ENCODE data around the gene PRAC1.

The PRAC1 gene

GRCh38 chr17:48752399-48753288, 30.3 kb upstream of the PRAC1 start:
- H3K4me2 ChIP-seq (ENCODE audit: insufficient read depth, low read length, poor library complexity, severe bottlenecking) = no peak overlapping the region
- no peak overlapping the region for H3K9ac ChIP-seq (ENCODE audit: low read depth, low read length, poor library complexity)
- no peak overlapping the region for H3K14ac ChIP-seq (ENCODE audit: low read length)
- peaks cover 2 to 7% of the 10 kb centered on the region in 2 donors for H3K9me3 ChIP-seq (replicated peaks in 1 of 2; ENCODE audit: control insufficient read depth in 2 of 2, insufficient read depth in 1 of 2, low read depth in 1 of 2, low read length in 2 of 2)
- no peak overlapping the region for H3K27ac ChIP-seq (replicated peaks; ENCODE audit: low read length)
- no peaks in the 10 kb centered on the region for H3K4me1 ChIP-seq (ENCODE audit: control insufficient read depth in 2 of 2, insufficient read depth in 1 of 2, low read depth in 1 of 2, low read length in 2 of 2)
- no peak overlapping the region for H4K8ac ChIP-seq (ENCODE audit: low read depth, low read length)
- no peak overlapping the region for H2BK5ac ChIP-seq (ENCODE audit: low read length)
- H3K4ac ChIP-seq (ENCODE audit: low read length) = no peak overlapping the region
- H3K4me3 ChIP-seq (ENCODE audit: low read length in 2 of 2) = no peak overlapping the region
- no peak overlapping the region for H2BK120ac ChIP-seq (ENCODE audit: low read depth, low read length)
- no peak overlapping the region for H2BK15ac ChIP-seq (ENCODE audit: low read length)
- H2BK12ac ChIP-seq (ENCODE audit: low read length) = no peak overlapping the region
- peak overlapping the region; percentile 13 for H2AFZ ChIP-seq (ENCODE audit: low read length)
- H3K79me1 ChIP-seq (ENCODE audit: low read depth, low read length) = no peaks in the 10 kb centered on the region
- H4K91ac ChIP-seq (ENCODE audit: low read depth, low read length, poor library complexity) = no peak overlapping the region
- DNase-seq (ENCODE audit: low spot score) = no peak
- H2AK5ac ChIP-seq (ENCODE audit: low read depth, low read length) = no peak overlapping the region
- H3K18ac ChIP-seq (ENCODE audit: low read length) = no peak overlapping the region
- no CpG with 5 or more reads among the region's 43 CpGs for WGBS, 2 donors (ENCODE audit: extremely low coverage in 2 of 2, insufficient read length in 2 of 2, insufficient replicate concordance in 1 of 2)
- no peak overlapping the region for H3K23ac ChIP-seq (ENCODE audit: low read depth, low read length, poor library complexity)
- peaks cover 47 to 98% (median 91%) of the 10 kb centered on the region in 3 experiments for H3K27me3 ChIP-seq (ENCODE audit: control insufficient read depth in 3 of 3, insufficient read depth in 3 of 3, low read depth in 1 of 3, low read length in 3 of 3)
- H3K36me3 ChIP-seq (replicated peaks in 1 of 2; ENCODE audit: control insufficient read depth in 2 of 2, insufficient read depth in 2 of 2, low read length in 2 of 2) = no peaks in the 10 kb centered on the region

GRCh38 chr17:48751733-48752398, 29.5 kb upstream of the PRAC1 start:
- no peak overlapping the region for H3K14ac ChIP-seq (ENCODE audit: low read length)
- no peaks in the 10 kb centered on the region for H3K4me1 ChIP-seq (ENCODE audit: control insufficient read depth in 2 of 2, insufficient read depth in 1 of 2, low read depth in 1 of 2, low read length in 2 of 2)

GRCh38 chr17:48751172-48751571, 28.9 kb upstream of the PRAC1 start:
- Histone ChIP-seq H3K14ac (ENCODE audit: low read length) (no peak overlapping the region), H2BK15ac (ENCODE audit: low read length) (no peak overlapping the region), H3K9ac (ENCODE audit: low read depth, low read length, poor library complexity) (no peak overlapping the region), H3K23ac (ENCODE audit: low read depth, low read length, poor library complexity) (no peak overlapping the region), H2BK12ac (ENCODE audit: low read length) (no peak overlapping the region), H2AFZ (ENCODE audit: low read length) (no peak overlapping the region), H3K9me3 (replicated peaks in 1 of 2; ENCODE audit: control insufficient read depth in 2 of 2, insufficient read depth in 1 of 2, low read depth in 1 of 2, low read length in 2 of 2) (peaks cover 2 to 7% of the 10 kb centered on the region in 2 donors), H2AK5ac (ENCODE audit: low read depth, low read length) (no peak overlapping the region), H2BK5ac (ENCODE audit: low read length) (no peak overlapping the region), H3K27me3 (ENCODE audit: control insufficient read depth in 3 of 3, insufficient read depth in 3 of 3, low read depth in 1 of 3, low read length in 3 of 3) (peaks cover 58 to 100% (median 92%) of the 10 kb centered on the region in 3 experiments), H3K36me3 (replicated peaks in 1 of 2; ENCODE audit: control insufficient read depth in 2 of 2, insufficient read depth in 2 of 2, low read length in 2 of 2) (no peaks in the 10 kb centered on the region), H3K18ac (ENCODE audit: low read length) (no peak overlapping the region), H3K4me2 (ENCODE audit: insufficient read depth, low read length, poor library complexity, severe bottlenecking) (no peak overlapping the region), H2BK120ac (ENCODE audit: low read depth, low read length) (no peak overlapping the region), H4K8ac (ENCODE audit: low read depth, low read length) (no peak overlapping the region), H3K27ac (replicated peaks; ENCODE audit: low read length) (no peak overlapping the region), H3K4me1 (ENCODE audit: control insufficient read depth in 2 of 2, insufficient read depth in 1 of 2, low read depth in 1 of 2, low read length in 2 of 2) (no peaks in the 10 kb centered on the region), H4K91ac (ENCODE audit: low read depth, low read length, poor library complexity) (no peak overlapping the region), H3K4me3 (ENCODE audit: low read length in 2 of 2) (no peak overlapping the region), H3K79me1 (ENCODE audit: low read depth, low read length) (no peaks in the 10 kb centered on the region), H3K4ac (ENCODE audit: low read length) (no peak overlapping the region)
- no CpG with 5 or more reads among the region's 3 CpGs for WGBS, 2 donors (ENCODE audit: extremely low coverage in 2 of 2, insufficient read length in 2 of 2, insufficient replicate concordance in 1 of 2)
- DNase-seq (ENCODE audit: low spot score) = no peak

More at GRCh38 chr17:48751733-48752398, 29.5 kb upstream of the PRAC1 start:
- no peak for DNase-seq (ENCODE audit: low spot score)
- Histone ChIP-seq H3K36me3 (replicated peaks in 1 of 2; ENCODE audit: control insufficient read depth in 2 of 2, insufficient read depth in 2 of 2, low read length in 2 of 2) (no peaks in the 10 kb centered on the region), H2AFZ (ENCODE audit: low read length) (no peak overlapping the region), H3K4ac (ENCODE audit: low read length) (no peak overlapping the region), H3K27me3 (ENCODE audit: control insufficient read depth in 3 of 3, insufficient read depth in 3 of 3, low read depth in 1 of 3, low read length in 3 of 3) (peaks cover 55 to 98% (median 91%) of the 10 kb centered on the region in 3 experiments), H3K9me3 (replicated peaks in 1 of 2; ENCODE audit: control insufficient read depth in 2 of 2, insufficient read depth in 1 of 2, low read depth in 1 of 2, low read length in 2 of 2) (peaks cover 2 to 7% of the 10 kb centered on the region in 2 donors), H3K23ac (ENCODE audit: low read depth, low read length, poor library complexity) (no peak overlapping the region), H4K8ac (ENCODE audit: low read depth, low read length) (no peak overlapping the region), H3K4me3 (ENCODE audit: low read length in 2 of 2) (peak overlapping the region in 1 of 2 donors; percentile 5), H3K27ac (replicated peaks; ENCODE audit: low read length) (no peak overlapping the region), H2BK120ac (ENCODE audit: low read depth, low read length) (no peak overlapping the region), H4K91ac (ENCODE audit: low read depth, low read length, poor library complexity) (no peak overlapping the region), H2BK12ac (ENCODE audit: low read length) (no peak overlapping the region), H3K79me1 (ENCODE audit: low read depth, low read length) (no peaks in the 10 kb centered on the region), H3K4me2 (ENCODE audit: insufficient read depth, low read length, poor library complexity, severe bottlenecking) (no peak overlapping the region), H2AK5ac (ENCODE audit: low read depth, low read length) (no peak overlapping the region), H2BK15ac (ENCODE audit: low read length) (no peak overlapping the region), H3K9ac (ENCODE audit: low read depth, low read length, poor library complexity) (no peak overlapping the region), H2BK5ac (ENCODE audit: low read length) (no peak overlapping the region), H3K18ac (ENCODE audit: low read length) (no peak overlapping the region)
- no CpG with 5 or more reads among the region's 13 CpGs for WGBS, 2 donors (ENCODE audit: extremely low coverage in 2 of 2, insufficient read length in 2 of 2, insufficient replicate concordance in 1 of 2)
